Chondrocyte (in vitro differentiated cells): ENCODE results near the gene AKAP1. TPM values are rescaled to one million over a fixed set of nuclear protein-coding genes. Genes with fewer than 3 reads are reported as not detected.
A peak's percentile ranks its signal among the peaks of the same experiment; 100 is the strongest.

Experiments
- DNase-seq: peaks from one replicate; pipeline ENCODE4 v3.0.0; 2021; ENCODE audit warnings: mixed read lengths, low spot score
- H3K27ac Mint-ChIP-seq: one replicate; pipeline ENCODE4 v1.8.0; 2021; ENCODE audit warnings: mild to moderate bottlenecking, moderate library complexity, mixed read lengths; ENCODE audit not compliant: unreplicated experiment
- H3K27me3 Mint-ChIP-seq: 2 replicates; pipeline ENCODE4 v1.8.0; 2021; ENCODE audit warnings: low read depth, mixed read lengths
- H3K36me3 Mint-ChIP-seq: 2 replicates; pipeline ENCODE4 v1.8.0; 2021; ENCODE audit warnings: low read depth, mixed read lengths
- H3K4me1 Mint-ChIP-seq: 2 replicates; pipeline ENCODE4 v1.8.0; 2021; ENCODE audit warnings: low read depth, mild to moderate bottlenecking, mixed read lengths
- H3K4me3 Mint-ChIP-seq: one replicate; pipeline ENCODE4 v1.8.0; 2021; ENCODE audit warnings: mild to moderate bottlenecking, moderate library complexity, mixed read lengths; ENCODE audit not compliant: unreplicated experiment
- H3K9me3 Mint-ChIP-seq: 2 replicates; pipeline ENCODE4 v1.8.0; 2021; ENCODE audit warnings: low read depth, mixed read lengths
- CTCF ChIP-seq: fragments of 200-600 bp; sonication (generic); IDR thresholded peaks from 2 replicates; pipeline ENCODE4 v1.5.0; 2021; ENCODE audit warnings: antibody characterized with exemption, mild to moderate bottlenecking, moderate library complexity
- total RNA-seq: library from RNA; stranded (reverse); gene quantifications from 3 replicates; pipeline ENCODE4 v1.2.1, GENCODE V29; 2021

AKAP1 gene
- total RNA-seq, 1 donor from 2014 or later: 14.8 TPM

GRCh38 chr17:57125866-57126265, 40.8 kb downstream of the AKAP1 start:
- DNase-seq: peak; percentile 59
- Mint-ChIP-seq H3K36me3 (peaks cover 15% of the 10 kb centered on the region), H3K4me3 (no peak overlapping the region), H3K9me3 (no peaks in the 10 kb centered on the region), H3K4me1 (no peaks in the 10 kb centered on the region), H3K27me3 (peaks cover 5% of the 10 kb centered on the region), H3K27ac (no peak overlapping the region)
- no peak for TF ChIP-seq CTCF

- peak overlapping the region; percentile 48 for H3K4me3 Mint-ChIP-seq
These were observed 45.8 kb downstream of the AKAP1 start for GRCh38 chr17:57130708-57131461.

GRCh38 chr17:57132663-57133062, 47.6 kb downstream of the AKAP1 start:
- Mint-ChIP-seq H3K27ac (no peak overlapping the region), H3K36me3 (no peaks in the 10 kb centered on the region), H3K4me1 (peaks cover 6% of the 10 kb centered on the region), H3K4me3 (no peak overlapping the region), H3K27me3 (peaks cover 5% of the 10 kb centered on the region), H3K9me3 (no peaks in the 10 kb centered on the region)
- no peak for TF ChIP-seq CTCF
- DNase-seq: no peak

More at GRCh38 chr17:57130708-57131461, 45.8 kb downstream of the AKAP1 start:
- TF ChIP-seq CTCF: peak; percentile 96
- Mint-ChIP-seq H3K27ac (no peak overlapping the region), H3K9me3 (no peaks in the 10 kb centered on the region), H3K27me3 (peaks cover 5% of the 10 kb centered on the region), H3K4me1 (peaks cover 6% of the 10 kb centered on the region), H3K36me3 (peaks cover 2% of the 10 kb centered on the region)
- no peak for DNase-seq

- peaks cover 6% of the 10 kb centered on the region for H3K4me1 Mint-ChIP-seq
- H3K27me3 Mint-ChIP-seq: peaks cover 5% of the 10 kb centered on the region
- H3K27ac Mint-ChIP-seq: no peak overlapping the region
- no peak for TF ChIP-seq CTCF
- H3K4me3 Mint-ChIP-seq: no peak overlapping the region
- no peaks in the 10 kb centered on the region for H3K36me3 Mint-ChIP-seq
- H3K9me3 Mint-ChIP-seq: no peaks in the 10 kb centered on the region
- DNase-seq: no peak
These were observed 48.4 kb downstream of the AKAP1 start for GRCh38 chr17:57133486-57133885.

GRCh38 chr17:57135026-57135788, 50.2 kb downstream of the AKAP1 start:
- H3K9me3 Mint-ChIP-seq: no peaks in the 10 kb centered on the region
- H3K4me3 Mint-ChIP-seq: no peak overlapping the region
- no peaks in the 10 kb centered on the region for H3K36me3 Mint-ChIP-seq
- H3K27ac Mint-ChIP-seq: no peak overlapping the region
- no peak for TF ChIP-seq CTCF
- no peak for DNase-seq
- H3K27me3 Mint-ChIP-seq: peaks cover 4% of the 10 kb centered on the region
- peaks cover 9% of the 10 kb centered on the region for H3K4me1 Mint-ChIP-seq
